A673 (cell line): Measurements from ENCODE around the gene CDA.

Experiments used
- CTCF ChIP-seq: fragments of 300-800, 200-600 bp; sonication (generic); conservative IDR thresholded peaks from 2 replicates; pipeline ENCODE4 v1.5.1; 2017; ENCODE audit warnings: low read depth, mild to moderate bottlenecking, antibody characterized with exemption, low read length, moderate library complexity, mixed read lengths
- EZH2 ChIP-seq: fragments of 200-600 bp; sonication (generic); IDR thresholded peaks from 2 replicates; pipeline ENCODE4 v1.6.1; 2017; ENCODE audit warnings: borderline replicate concordance, low read depth, mild to moderate bottlenecking, mixed read lengths, antibody characterized with exemption, low read length; ENCODE audit not compliant: poor library complexity, severe bottlenecking

- TF ChIP-seq CTCF (no peak), EZH2 (no peak)
These were observed 32.1 kb downstream of the CDA start for GRCh38 chr1:20621012-20621411.
